GM13976 (cell line): Measurements from ENCODE around the gene FARS2.

Experiments used
- DNase-seq: peaks from one replicate; pipeline ENCODE4 v3.0.0; 2012; ENCODE audit warnings: low spot score
- CTCF ChIP-seq: IDR thresholded peaks from 2 replicates; pipeline ENCODE4 v1.5.1; 2012; ENCODE audit warnings: borderline replicate concordance, mild to moderate bottlenecking; ENCODE audit not compliant: insufficient read depth; ENCODE audit errors: extremely low read depth, missing control alignments, control extremely low read depth
- in situ Hi-C: fragments of 300-500 bp; cut with MboI; formaldehyde crosslinking; loops from one replicate; pipeline ENCODE4 v1.12.0; 2022; ENCODE audit warnings: low sequenced_read_pairs, mixed read lengths, inconsistent platforms; ENCODE audit not compliant: unreplicated experiment

The FARS2 gene

GRCh38 chr6:5384276-5384675, 123.0 kb downstream of the FARS2 start:
- TF ChIP-seq CTCF: no peak
- DNase-seq: no peak
- in situ Hi-C loops: loop anchor here (10.0 kb wide), 1 partner anchor 239 kb away; no protein-coding TSS in a partner anchor

- in situ Hi-C loops: loop anchor here (10.0 kb wide), 1 partner anchor 244 kb away; no protein-coding TSS in a partner anchor
- TF ChIP-seq CTCF: no peak
- no peak for DNase-seq
Measured at GRCh38 chr6:5388326-5388725, 127.0 kb downstream of the FARS2 start.

GRCh38 chr6:5389086-5389745, 127.9 kb downstream of the FARS2 start:
- TF ChIP-seq CTCF: no peak
- in situ Hi-C loops: loop anchor here (10.0 kb wide), 1 partner anchor 244 kb away; no protein-coding TSS in a partner anchor
- DNase-seq: no peak

GRCh38 chr6:5390177-5390576, 128.9 kb downstream of the FARS2 start:
- no peak for TF ChIP-seq CTCF
- no peak for DNase-seq
- in situ Hi-C loops: no loop called here

- in situ Hi-C loops: no loop called here
- no peak for TF ChIP-seq CTCF
- DNase-seq: no peak
Measured at GRCh38 chr6:5394280-5394679, 133.0 kb downstream of the FARS2 start.

GRCh38 chr6:5395719-5396118, 134.4 kb downstream of the FARS2 start:
- in situ Hi-C loops: no loop called here
- no peak for DNase-seq
- no peak for TF ChIP-seq CTCF
